K562 (cell line): ENCODE data around the gene FDX2. TPM values are rescaled to one million over a fixed set of nuclear protein-coding genes. Genes with fewer than 3 reads are reported as not detected.

Experiments used
- ARID2 ChIP-seq: fragments of 450-650 bp; IDR thresholded peaks from 2 replicates; pipeline ENCODE4 v1.6.1; 2017; ENCODE audit warnings: antibody characterized with exemption, mild to moderate bottlenecking
- DNMT1 ChIP-seq: fragments of 450-650 bp; IDR thresholded peaks from 2 replicates; pipeline ENCODE4 v1.6.1; 2016; ENCODE audit warnings: antibody characterized with exemption, mild to moderate bottlenecking
- FOXA3 ChIP-seq, 2 experiments: fragments of 450-650 bp in 1 of 2; sonication (generic) in 1 of 2; formaldehyde crosslinking; IDR thresholded peaks in 1 of 2; conservative IDR thresholded peaks in 1 of 2; 2 replicates each; pipeline versions ENCODE4 v1.4.0 to v1.8.0; 2020 to 2022; ENCODE audit warnings: mild to moderate bottlenecking in 2 of 2, missing genetic modification reagents in 1 of 2
- MBD2 ChIP-seq: sonication (generic); IDR thresholded peaks from 2 replicates; pipeline ENCODE4 v1.6.1; 2016; ENCODE audit warnings: low read depth, borderline replicate concordance
- NFRKB ChIP-seq: fragments of 450-650 bp; IDR thresholded peaks from 2 replicates; pipeline ENCODE4 v1.6.1; 2016; ENCODE audit warnings: low read depth
- PPARD ChIP-seq: fragments of 250-450 bp; sonication (Bioruptor Pico); IDR thresholded peaks from 2 replicates; pipeline ENCODE4 v1.8.0; 2022; ENCODE audit warnings: inconsistent platforms, mild to moderate bottlenecking, moderate library complexity
- RBBP5 ChIP-seq: fragments of 200-600 bp; sonication (generic); IDR thresholded peaks from 2 replicates; pipeline ENCODE4 v1.6.1; 2012; ENCODE audit warnings: borderline replicate concordance, mild to moderate bottlenecking, low read length, control low read depth, inconsistent platforms; ENCODE audit not compliant: insufficient read depth, poor library complexity, severe bottlenecking
- SAP30 ChIP-seq: fragments of 200-600 bp; sonication (generic); IDR thresholded peaks from 2 replicates; pipeline ENCODE4 v1.6.1; 2012; ENCODE audit warnings: borderline replicate concordance, low read depth, mild to moderate bottlenecking, moderate library complexity, low read length, control low read depth, inconsistent platforms; ENCODE audit not compliant: insufficient read depth, poor library complexity, severe bottlenecking
- SIX5 ChIP-seq, 2 experiments: IDR thresholded peaks; 2 replicates each; pipeline ENCODE4 v1.6.1; 2011; ENCODE audit warnings: low read length in 2 of 2, borderline replicate concordance in 1 of 2, low read depth in 1 of 2, mild to moderate bottlenecking in 1 of 2, moderate library complexity in 1 of 2; ENCODE audit not compliant: insufficient read depth in 1 of 2
- TCF7 ChIP-seq: sonication (generic); IDR thresholded peaks from 2 replicates; pipeline ENCODE4 v1.6.1; 2016; ENCODE audit warnings: antibody characterized with exemption, borderline replicate concordance
- TRIM25 ChIP-seq: fragments of 450-650 bp; IDR thresholded peaks from 2 replicates; pipeline ENCODE4 v1.7.0; 2016; ENCODE audit warnings: borderline replicate concordance
- XRCC5 ChIP-seq: fragments of 200-400 bp; formaldehyde crosslinking; IDR thresholded peaks from 2 replicates; pipeline ENCODE4 v1.6.1; 2017; ENCODE audit warnings: low read depth, mild to moderate bottlenecking, low read length
- ZNF277 ChIP-seq: fragments of 250-450 bp; sonication (Bioruptor Pico); IDR thresholded peaks from 2 replicates; pipeline ENCODE4 v1.8.0; 2022; ENCODE audit warnings: inconsistent platforms, mild to moderate bottlenecking, moderate library complexity, borderline replicate concordance
- ZNF408 ChIP-seq: fragments of 250-450 bp; sonication (Bioruptor Pico); IDR thresholded peaks from 2 replicates; pipeline ENCODE4 v1.4.0; 2020; ENCODE audit warnings: low read depth, mild to moderate bottlenecking, moderate library complexity
- ZNF551 ChIP-seq: fragments of 250-450 bp; sonication (Bioruptor Pico); IDR thresholded peaks from 2 replicates; pipeline ENCODE4 v1.5.0; 2021; ENCODE audit warnings: mild to moderate bottlenecking, moderate library complexity
- polyA plus RNA-seq, 8 experiments: library from polyadenylated mRNA; depleted of rRNA in 4 of 8; stranded (reverse) in 5 of 8; unstranded in 3 of 8; fragments of >200 nt; fragmentation: Nextera tagmentation in 2 of 8; fragmentation: Illumina TruSeq in 1 of 8; extraction: Ambion mirVana in 2 of 8; extraction: Trizol in 1 of 8; gene quantifications; 2 replicates each; pipeline versions ENCODE4 v1.2.1 to v1.2.3, GENCODE V29; 2011 to 2014; ENCODE audit warnings: inconsistent platforms in 1 of 8, missing spikeins in 1 of 8
- total RNA-seq, 7 experiments: library from RNA; depleted of rRNA in 6 of 7; stranded (reverse); fragments of >200 nt in 6 of 7; fragmentation: Illumina TruSeq in 2 of 7; extraction: Trizol in 2 of 7; gene quantifications; 2 replicates each; pipeline versions ENCODE4 v1.2.1 to v1.2.3, GENCODE V29; 2011 to 2021; ENCODE audit warnings: low replicate concordance in 1 of 7
- TF ChIP-seq, protein P1 (sequence below): sonication (generic); formaldehyde crosslinking; IDR thresholded peaks from 2 replicates; pipeline ENCODE4 v1.8.1; 2023; ENCODE audit warnings: missing genetic modification reagents, mild to moderate bottlenecking, borderline replicate concordance
- TF ChIP-seq, protein P2 (sequence below): fragments of 450-650 bp; IDR thresholded peaks from 2 replicates; pipeline ENCODE4 v1.6.1; 2016

Gene FDX2
- total and polyA plus RNA-seq, 9 of the 15 experiments (the other 6 are each of a cell fraction or from before 2014, with no cell fraction given), result 2.5 to 49.8 (median 29.7) TPM

- TF ChIP-seq, protein P1, sequence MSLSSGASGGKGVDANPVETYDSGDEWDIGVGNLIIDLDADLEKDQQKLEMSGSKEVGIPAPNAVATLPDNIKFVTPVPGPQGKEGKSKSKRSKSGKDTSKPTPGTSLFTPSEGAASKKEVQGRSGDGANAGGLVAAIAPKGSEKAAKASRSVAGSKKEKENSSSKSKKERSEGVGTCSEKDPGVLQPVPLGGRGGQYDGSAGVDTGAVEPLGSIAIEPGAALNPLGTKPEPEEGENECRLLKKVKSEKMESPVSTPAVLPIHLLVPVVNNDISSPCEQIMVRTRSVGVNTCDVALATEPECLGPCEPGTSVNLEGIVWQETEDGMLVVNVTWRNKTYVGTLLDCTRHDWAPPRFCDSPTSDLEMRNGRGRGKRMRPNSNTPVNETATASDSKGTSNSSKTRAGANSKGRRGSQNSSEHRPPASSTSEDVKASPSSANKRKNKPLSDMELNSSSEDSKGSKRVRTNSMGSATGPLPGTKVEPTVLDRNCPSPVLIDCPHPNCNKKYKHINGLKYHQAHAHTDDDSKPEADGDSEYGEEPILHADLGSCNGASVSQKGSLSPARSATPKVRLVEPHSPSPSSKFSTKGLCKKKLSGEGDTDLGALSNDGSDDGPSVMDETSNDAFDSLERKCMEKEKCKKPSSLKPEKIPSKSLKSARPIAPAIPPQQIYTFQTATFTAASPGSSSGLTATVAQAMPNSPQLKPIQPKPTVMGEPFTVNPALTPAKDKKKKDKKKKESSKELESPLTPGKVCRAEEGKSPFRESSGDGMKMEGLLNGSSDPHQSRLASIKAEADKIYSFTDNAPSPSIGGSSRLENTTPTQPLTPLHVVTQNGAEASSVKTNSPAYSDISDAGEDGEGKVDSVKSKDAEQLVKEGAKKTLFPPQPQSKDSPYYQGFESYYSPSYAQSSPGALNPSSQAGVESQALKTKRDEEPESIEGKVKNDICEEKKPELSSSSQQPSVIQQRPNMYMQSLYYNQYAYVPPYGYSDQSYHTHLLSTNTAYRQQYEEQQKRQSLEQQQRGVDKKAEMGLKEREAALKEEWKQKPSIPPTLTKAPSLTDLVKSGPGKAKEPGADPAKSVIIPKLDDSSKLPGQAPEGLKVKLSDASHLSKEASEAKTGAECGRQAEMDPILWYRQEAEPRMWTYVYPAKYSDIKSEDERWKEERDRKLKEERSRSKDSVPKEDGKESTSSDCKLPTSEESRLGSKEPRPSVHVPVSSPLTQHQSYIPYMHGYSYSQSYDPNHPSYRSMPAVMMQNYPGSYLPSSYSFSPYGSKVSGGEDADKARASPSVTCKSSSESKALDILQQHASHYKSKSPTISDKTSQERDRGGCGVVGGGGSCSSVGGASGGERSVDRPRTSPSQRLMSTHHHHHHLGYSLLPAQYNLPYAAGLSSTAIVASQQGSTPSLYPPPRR, result no peak
- 0 out of 4 replicates have a peak, but pooled peaks of 1 of the 2 experiments have one; percentile 37 for TF ChIP-seq FOXA3 (CRISPR knock-in tag; conservative IDR thresholded peaks at IDR 0.05 in 1 of 2, IDR thresholded peaks at IDR 0.05 in 1 of 2)
- TF ChIP-seq ZNF277 (CRISPR knock-in tag), result no peak
- TF ChIP-seq NFRKB, result 0 out of 2 replicates have a peak, but pooled peaks have one; percentile 14
- peak; percentile 9; the same call in 1 of the 2 replicates for TF ChIP-seq XRCC5
- TF ChIP-seq SIX5 (IDR thresholded peaks at IDR 0.05; ENCODE audit: borderline replicate concordance in 1 of 2, insufficient read depth in 1 of 2, low read depth in 1 of 2, low read length in 2 of 2), result no peak
- no peak for TF ChIP-seq TCF7
- TF ChIP-seq MBD2, result no peak; the same call in 1 of the 2 replicates
- TF ChIP-seq, protein P2, sequence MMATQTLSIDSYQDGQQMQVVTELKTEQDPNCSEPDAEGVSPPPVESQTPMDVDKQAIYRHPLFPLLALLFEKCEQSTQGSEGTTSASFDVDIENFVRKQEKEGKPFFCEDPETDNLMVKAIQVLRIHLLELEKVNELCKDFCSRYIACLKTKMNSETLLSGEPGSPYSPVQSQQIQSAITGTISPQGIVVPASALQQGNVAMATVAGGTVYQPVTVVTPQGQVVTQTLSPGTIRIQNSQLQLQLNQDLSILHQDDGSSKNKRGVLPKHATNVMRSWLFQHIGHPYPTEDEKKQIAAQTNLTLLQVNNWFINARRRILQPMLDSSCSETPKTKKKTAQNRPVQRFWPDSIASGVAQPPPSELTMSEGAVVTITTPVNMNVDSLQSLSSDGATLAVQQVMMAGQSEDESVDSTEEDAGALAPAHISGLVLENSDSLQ, result peak; percentile 54
- no peak for TF ChIP-seq TRIM25
- no peak for TF ChIP-seq PPARD
- TF ChIP-seq RBBP5, result no peak
- TF ChIP-seq DNMT1, result no peak
- no peak for TF ChIP-seq ZNF551 (CRISPR knock-in tag)
- no peak for TF ChIP-seq ARID2
- no peak for TF ChIP-seq SAP30
- no peak for TF ChIP-seq ZNF408 (CRISPR knock-in tag)
Observed at GRCh38 chr19:10270616-10271394, 45.0 kb downstream of the FDX2 start, which contains the start of gene ICAM1 (continued).
